NCI-H748 treated with DMSO at 0.1 percent for 48 hours (cell line): ENCODE data around the gene RTL1.

Experiments
- DNase-seq: peaks from one replicate; lab custom pipeline; 2025; lab: John Stamatoyannopoulos, UW

The RTL1 gene

DNA sequence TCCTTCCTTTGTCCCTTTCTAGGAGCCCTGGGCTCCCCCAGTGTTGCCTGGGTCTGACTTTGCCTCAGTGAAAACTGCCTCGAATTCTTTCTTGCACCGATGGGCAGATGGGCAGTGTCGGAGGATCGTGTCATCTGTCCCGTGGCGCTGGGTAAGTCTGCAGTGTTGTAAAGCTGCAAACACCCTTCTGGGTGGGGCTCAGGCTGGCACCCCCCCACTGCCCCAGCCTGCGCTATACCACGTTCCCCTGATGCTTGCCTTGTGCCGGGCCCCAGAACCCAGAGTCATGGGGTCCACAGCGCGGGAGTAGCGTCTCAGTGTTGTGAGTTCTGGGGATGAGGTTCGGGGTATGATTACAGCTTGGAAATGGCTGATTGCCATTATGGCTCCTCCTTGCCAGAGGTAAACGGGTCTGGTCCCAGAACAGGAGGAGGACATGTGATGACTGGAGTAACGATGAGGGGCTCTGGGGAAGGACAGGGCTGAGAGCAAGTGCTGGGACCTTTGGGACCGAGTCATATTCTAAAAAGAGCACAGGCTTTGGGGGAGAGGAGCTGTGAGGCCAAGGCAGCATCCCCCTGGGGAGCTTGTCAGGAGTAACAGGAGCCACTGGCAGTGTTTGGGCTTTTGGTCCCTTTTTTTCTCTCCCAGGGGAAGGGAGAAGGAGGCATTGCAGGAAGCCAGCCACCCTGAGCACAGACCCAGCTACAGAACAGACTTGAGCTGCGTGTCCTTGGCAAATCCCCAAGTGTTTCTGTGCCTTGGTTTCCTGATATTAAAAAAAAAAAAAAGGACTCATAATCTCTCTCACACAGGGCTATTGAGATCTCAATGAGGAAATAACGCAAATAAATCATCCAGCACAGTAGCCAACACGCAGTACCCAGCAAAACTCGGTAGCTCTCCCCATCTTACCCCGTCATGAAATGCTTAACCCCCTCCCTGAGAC lies 4.3 kb downstream of the RTL1 start:
- DNase-seq: no peak

DNA sequence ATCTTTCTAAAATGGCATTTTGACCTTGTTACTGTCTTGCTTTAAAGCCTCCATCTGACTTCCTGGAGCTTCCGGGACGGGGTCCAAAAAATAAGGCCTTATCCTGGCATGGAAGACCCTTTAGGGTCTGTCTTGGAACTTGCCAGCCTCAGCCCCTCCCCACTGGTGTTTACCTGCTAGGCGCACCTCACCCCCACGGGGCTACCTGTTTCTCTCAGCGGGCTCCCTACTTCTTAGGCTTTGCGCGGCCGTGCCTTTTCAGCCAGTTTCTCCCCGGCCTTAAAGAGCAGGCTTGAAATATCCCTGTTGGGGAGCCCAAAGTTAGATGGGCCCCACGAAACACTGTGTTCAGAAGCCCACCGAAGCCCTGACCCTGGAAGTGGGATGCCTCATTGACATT lies 5.1 kb downstream of the RTL1 start:
- no peak for DNase-seq

DNA sequence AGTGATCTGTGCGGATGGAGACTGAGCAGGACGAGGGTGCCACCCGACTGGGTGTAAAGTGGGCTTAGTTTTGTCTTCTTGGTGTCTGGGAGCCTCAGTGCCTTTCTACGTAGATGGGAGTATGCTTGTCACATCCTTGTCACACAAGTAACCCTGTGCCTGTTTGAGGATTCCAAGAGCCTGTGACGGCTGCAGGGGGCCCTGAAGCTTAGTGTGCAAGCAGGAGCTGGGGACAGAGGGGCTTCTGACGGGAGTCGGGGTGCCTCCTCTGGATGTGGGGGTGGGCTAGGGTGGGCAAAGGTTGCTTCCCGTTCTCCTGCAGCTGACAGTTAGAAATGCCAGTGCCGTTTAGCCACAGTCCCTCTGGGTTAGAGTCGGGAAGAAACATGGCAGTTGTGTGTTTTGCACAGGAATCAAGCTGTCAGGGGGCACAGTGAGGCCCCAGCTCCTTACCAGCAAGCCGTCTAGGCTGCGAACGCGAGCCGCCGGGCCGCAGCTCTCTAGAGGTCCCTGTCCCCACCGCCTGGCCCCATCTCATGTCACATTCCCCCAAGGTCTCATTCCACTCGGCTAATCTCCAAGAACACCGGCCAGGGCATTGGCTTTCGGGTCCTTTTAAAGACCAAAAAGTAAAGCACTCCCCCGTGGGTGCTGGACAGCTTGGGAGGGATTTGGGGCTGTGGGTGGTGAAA lies 7.0 kb downstream of the RTL1 start:
- no peak for DNase-seq

DNA sequence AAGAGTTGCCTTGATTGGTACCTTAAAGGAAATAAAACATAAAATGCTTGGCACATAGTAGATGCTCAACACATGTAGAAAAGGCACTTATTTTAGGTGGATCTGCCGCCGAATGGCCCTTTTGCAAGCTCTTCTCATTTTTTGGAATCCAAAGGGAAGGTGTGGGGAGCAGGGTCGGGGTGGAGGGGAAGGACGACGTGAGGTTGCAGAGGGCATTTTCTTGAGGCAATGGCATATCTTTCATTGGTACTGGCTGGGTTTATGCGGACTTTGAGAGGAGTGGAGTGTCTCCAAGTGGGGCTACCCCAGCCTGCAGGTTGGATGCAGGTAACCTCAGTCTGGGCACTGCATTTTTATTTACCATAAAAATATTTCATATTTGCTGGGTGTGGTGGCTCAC lies 8.1 kb downstream of the RTL1 start:
- no peak for DNase-seq

DNA sequence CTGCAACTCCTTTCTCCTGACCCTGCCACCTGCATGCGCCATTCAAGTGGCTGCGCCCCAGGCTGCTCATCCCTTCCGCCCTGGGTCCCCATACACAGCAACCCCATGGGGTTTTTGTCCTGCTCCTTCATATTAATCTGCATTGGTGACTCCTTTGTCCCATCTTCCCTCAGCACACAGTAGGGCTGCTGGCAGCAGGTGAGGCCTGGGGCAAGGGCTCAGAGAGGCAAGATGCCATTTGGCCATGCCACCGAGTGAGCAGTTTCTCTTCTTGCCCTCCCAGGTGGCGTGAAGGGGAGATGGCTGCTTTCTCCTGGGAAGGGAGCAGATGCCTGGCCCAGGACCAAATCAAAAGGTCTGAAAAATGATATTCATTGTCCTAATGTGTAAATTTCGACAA lies 9.1 kb downstream of the RTL1 start:
- DNase-seq: no peak

DNA sequence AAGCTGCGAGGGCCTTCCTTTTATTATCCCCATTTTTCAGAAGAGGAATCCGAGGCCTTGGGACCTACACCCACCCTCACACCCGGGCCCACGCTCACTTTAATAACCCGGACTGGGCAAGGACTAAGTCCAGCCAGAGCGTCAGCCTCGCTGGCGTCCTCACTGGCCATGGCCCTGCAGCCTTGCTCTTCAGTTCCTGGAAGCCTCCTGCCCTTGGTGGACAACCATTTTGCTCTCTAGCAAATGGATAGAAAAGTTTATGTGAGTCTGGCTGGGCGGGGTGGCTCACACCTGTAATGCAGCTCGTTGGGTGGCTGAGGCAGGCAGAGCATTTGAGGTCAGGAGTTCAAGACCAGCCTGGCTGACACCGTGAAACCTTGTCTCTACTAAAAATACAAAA lies 9.8 kb downstream of the RTL1 start:
- no peak for DNase-seq

DNA sequence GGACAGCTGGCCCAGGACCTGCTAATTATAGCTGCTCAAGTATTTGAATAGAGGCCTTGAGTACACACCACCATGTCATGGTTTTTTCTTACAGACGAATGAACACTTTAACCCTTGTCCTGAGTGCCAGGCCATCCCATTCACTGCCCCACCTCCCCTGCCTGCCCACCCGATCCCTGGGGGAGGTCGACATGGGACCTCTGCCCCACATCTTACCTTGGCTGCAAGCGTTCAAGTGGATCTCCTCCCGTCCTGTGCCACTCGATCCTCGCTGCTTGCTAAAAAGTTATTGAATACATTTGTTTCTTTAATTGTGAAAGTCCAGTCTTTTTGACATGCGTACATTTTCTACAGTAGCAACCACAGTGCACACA lies 10.3 kb downstream of the RTL1 start:
- DNase-seq: no peak

DNA sequence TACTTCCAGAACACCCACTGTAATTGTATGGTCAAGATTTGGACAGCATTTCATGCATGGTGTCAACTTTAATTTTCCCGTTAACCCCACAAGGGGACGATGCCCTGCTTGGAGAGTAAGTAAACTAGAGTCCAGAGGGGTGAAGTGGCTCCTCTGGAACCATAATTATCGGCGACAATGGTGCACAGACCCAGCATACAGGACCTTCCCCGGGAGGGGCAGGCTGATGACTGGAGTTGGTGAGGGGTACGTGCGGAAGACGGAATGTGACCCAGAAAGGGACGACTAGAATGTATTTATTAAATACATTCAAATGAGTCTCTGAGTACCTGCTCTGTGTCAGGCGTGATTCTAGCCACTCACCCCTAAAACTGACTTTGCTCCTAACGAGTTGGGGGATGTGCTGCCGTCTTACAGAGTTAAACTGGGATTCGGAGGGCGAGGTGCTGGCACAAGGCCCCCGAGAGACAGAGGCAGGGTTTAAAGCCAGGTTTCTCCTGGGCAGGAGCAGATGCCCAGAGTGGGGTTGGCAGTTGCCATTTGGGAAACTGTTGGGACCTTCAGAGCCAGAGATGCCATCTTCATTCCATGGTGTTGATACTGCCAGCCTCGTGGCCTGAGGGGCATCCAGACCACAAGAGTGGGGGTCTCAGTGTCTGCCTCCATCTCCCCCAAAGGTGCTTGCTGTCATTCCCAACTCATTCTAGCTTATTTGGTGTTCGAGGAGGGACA lies 10.9 kb downstream of the RTL1 start:
- no peak for DNase-seq

DNA sequence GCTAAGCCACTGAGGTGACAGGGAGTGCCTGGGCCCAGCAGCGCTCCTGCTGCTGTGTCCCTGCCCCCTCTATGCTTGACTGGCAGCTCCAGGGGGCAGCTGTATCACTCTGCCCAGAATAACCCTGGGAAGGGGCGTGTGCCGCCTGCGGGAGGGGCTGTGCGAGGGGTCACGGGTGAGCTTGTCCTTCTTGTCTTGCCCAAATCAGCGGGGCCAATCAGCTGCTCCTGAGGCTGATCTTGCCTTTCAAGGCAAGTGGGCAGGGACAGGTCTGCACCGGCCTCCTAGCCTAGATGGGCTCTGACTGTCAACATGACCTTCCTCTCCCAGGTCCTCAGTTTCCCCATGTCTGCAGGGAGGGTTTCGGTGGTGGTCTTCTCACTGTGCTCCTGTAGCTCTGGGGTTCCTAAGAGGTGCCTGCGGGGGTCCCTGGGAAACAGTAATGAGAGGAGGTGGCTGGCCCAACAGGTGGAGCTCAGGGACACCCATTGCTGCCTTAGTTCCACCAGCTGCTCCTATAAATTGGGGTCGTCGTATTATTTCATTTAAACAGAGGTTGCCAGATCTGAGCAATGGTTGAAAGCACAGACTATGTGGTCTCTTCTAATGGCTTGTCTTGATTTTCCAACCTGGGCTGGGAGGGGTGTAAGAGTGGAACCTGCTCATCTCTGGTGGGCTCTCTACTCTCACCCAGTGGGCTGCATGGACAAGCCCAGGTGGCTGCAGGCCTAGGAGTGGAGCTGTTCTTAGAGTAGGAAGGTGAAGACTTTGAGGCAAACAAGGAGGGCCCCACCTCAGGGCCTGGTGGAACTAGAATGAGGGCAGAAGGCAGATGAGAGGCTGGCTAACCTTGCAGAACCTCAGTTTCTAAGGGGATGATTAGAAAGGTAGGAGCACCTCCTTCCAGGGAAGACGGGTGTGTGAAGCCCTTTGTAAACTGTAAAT lies 11.7 kb downstream of the RTL1 start:
- no peak for DNase-seq

DNA sequence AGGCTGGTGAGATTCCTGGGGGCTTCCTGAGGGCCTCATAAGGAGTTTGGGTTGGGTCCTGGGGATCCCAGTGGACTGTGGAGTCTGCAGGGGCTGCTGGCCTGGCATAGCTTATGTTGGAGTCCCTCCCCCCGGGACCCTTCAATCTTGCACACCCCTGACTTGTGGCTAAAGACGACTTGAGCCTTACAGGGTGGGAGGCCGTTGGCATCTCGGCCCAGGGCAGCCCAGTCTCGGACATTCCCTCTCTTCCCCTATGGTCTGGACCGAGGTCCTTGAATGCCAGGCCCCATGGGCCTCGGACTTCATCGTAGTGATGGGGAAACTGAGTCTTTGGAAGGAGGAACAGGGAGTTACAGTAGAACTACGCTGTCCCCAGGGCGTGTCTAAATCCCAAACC lies 12.5 kb downstream of the RTL1 start:
- DNase-seq: no peak

DNA sequence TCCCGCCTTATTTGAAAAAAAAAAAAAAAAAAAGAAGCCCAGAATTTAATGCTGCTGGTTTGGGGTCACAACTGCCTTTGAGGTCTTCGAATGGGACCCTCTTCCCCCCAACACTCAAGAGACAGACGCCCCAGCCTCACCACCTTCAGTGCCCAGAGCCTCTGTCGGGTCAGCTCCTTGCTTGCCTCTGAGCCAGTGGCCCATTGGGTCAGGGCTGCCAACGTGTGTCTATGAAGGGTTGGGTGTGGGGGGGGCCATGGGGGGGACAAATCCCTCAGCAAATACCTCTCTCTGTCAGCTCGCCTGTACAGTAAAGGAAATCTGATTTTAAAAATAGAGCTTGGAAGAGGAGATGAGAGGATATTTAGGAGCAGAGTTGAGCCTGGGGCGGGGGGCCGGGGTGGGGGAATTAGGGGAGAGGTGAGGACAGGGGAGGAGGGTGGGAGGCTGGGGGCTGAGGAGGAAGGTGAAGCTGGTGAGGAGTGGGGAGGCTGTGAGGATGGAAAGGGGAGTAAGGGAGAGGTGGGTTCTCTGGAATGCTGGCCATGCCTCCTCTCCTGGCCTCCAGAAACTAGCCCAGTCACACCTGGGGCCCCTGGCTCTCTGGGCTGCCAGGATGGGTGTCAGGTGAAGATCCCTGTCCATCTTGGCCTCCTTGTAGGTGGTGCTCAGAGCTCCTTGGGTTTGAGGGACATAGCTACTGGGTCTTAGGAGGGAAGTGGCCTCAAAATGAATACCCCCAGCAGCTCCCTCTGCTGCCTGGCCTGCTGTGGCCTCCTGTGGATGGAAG lies 13.3 kb downstream of the RTL1 start:
- DNase-seq: no peak

DNA sequence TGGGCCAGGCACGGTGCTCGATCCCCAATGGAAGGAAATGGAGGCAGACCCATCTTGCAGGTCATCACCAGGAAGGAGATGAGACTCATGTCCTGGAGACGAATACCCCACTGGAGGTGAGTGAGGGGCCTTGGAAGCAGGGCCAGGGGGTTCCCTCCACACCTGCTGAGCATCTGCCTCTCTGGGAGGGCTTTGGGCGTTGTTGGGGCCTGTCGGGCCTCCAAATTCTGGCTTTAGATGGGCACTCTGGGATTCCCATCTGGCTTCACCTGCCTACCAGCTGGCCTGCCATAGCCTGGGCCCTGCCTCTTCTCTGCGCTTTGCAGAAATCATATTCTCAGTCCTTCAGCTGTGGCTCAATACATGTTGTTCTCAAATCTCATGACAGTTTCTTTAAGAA lies 13.9 kb downstream of the RTL1 start:
- no peak for DNase-seq

DNA sequence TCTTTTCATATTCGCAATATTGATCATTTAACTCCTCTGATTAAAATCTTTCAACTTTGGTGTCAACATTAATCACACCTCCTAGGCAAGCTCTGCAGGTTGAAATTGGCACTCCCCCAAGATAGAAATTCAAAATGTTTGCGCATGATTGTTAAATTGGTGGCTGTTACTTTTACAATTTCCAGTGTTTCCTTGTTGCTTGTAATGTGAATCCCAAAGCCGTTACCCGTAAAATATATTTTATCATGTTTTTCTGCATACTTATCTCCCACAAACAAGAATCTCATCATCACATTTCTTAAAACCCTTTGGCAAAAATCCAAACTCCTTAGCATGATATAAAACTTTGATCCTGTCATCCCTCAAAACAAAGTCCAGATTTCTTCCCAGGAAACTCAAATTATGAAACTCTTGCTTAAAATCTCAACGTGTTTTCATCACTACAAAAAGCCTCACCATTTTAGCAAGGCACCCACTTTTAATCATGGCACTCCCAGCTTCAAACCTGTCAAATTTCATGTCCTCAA lies 14.7 kb downstream of the RTL1 start:
- no peak for DNase-seq

DNA sequence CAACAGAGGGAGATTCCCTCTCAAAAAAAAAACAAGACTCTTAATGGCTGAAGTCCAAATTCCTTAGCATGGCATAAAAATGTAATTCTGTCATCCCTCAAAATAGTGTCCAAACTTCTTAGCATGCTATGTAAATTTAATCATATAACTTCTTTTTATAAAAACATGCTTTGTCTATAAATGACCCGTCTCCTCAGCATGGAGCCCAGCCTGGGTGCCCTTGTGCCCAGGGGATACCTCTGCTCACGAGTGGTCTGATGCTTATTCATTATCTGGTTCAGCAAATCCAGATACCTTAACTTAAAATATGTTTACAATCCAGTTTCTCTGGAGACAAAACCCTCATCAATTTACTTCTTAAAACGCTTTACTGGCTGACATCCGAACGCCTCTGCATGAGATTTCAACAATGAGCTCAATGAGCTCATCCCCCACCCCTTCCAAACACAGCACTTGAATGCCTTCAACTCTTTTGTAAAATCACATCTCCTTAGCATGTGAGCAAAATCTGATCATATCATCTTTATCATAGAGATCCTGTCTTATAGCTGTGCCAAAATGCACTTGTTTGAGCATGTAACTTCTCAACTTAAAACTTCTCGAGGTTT lies 15.7 kb downstream of the RTL1 start:
- no peak for DNase-seq

DNA sequence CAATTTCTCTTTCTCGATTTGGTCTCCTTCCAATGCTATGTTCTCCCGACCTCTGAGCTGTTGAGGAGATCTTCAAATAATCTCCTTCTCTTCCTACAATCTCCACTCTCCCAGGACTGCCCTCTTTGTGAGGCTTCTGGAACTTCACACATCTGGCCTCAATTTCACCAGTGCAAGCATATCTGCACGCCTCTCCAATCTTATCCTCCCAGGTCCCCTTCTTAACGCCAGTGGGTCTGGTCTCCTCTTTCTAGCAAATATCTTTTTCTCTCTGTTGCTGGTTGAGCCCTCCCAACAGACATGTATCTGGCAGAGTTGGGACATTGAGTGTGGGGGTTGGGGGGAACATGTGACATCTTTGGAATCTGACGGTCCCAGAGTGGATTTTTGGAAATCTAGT lies 17.9 kb downstream of the RTL1 start:
- no peak for DNase-seq

DNA sequence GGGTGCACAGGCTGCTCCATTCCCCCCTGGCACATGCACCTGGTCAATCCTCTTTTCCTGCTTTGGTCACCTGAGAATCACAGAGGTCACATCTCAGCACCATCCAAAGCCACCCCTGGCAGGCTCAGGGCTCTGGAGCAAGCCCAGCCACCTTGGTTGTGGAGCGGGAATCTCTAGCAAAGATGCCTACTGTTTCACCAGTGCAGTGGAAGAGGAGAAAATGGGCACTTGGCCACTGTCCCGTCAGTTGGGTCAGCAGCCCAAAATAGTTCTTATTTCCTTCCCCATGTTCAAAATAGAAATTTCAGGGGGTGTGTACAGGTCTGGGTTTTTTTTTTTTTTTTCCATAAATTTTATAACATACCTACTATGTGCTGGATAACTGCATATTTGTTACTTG lies 18.3 kb downstream of the RTL1 start:
- DNase-seq: no peak

DNA sequence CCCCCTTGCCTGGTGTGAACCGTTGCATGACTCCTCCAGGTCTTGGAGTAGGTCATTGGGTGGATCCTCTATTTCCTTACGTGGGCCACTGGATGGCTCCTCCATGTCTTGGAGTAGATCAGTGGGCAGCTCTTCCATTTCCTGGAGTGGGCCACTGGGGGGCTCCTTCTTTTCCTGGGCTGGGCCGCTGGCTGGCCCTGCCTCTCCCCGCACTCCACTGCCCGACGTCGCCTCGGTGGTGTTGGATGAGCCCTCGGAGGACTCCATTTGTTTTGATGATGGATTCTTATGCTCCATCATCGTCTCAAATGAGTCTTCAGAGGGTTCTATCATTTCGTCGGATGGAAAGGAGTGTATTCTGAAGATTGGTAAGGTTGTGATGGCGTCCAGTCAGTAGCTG lies 19.1 kb downstream of the RTL1 start:
- no peak for DNase-seq

DNA sequence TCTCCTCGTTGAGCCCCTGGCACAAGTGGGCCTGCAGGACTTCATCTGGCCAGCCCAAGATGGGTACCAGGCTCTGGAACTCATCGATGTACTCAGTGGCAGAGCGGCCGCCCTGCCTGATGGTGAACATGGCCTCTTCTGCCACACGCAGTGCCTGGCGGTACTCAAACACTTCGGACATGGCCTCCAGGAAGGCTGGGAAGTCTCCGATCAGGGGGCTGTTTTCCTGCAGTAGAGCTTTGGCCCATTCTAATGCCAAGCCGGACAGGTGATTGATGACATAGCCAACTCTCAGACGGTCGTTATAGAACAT lies 19.8 kb downstream of the RTL1 start:
- no peak for DNase-seq

DNA sequence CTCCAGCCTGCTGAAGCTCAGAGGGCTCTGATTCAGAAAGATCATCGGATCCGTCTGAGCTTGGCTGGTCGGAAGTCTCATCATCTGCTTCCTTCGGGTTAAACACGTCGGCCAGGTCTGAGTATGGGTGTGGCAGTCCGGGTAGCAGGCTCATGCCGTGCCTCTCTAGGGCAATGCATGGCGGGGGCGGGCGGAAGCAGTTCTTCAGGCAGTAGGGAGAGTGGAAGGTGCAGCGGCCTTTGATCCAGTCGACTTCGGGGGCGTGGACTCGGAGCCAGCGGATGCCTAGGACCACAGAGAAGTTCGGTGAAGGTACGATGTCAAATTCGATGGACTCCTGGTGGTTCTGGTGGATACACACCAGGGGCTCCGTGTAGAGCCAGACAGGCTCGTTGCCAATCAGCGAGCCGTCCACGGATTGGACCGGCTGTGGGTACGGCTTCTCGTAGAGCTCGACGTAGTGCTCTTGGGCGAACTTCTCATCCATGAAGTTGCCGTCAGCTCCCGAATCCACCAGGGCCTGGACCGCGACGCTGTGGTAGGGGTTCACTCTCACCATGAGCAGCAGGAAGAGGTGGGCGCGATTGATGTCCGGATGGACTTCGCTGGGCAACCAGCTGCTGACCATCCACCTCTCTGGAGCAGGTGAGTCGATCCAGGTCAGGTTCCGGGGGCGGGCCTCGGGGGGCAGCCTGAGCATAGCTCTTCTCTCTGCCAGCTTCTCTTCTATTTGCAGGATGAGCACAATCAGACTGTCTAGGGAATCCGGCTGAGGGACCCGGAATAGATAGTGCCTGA lies 20.3 kb downstream of the RTL1 start:
- DNase-seq: no peak
